GM19351 (cell line): Measurements from ENCODE around the gene LAMA5.
A peak's percentile ranks its signal among the peaks of the same experiment; 100 is the strongest.

Experiments used
- ATAC-seq: cut with Tn5 transposase; IDR thresholded peaks from one replicate; pipeline ENCODE4 v1.9.1; 2021; ENCODE audit warnings: mild to moderate bottlenecking, moderate library complexity; ENCODE audit not compliant: unreplicated experiment

LAMA5 gene

DNA sequence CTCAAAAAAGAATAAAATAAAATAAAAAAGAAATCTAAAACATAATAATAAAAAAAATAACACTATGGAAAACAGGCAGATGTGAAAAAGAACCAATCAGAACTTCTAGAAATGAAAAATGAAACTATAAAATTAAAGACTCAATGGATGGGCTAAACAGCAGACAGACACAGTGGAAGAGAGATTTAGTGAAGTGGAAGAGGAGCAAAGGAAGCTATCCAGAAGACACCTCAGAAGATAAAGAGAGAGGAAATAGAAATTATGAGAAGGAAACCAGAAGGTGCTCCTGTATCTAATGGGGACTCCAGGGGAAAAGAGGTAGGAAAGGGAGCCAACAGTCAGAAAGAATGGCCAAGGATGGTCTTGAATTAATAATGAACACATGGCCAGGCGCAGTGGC is 18.5 kb downstream of the LAMA5 start:
- ATAC-seq: no peak

DNA sequence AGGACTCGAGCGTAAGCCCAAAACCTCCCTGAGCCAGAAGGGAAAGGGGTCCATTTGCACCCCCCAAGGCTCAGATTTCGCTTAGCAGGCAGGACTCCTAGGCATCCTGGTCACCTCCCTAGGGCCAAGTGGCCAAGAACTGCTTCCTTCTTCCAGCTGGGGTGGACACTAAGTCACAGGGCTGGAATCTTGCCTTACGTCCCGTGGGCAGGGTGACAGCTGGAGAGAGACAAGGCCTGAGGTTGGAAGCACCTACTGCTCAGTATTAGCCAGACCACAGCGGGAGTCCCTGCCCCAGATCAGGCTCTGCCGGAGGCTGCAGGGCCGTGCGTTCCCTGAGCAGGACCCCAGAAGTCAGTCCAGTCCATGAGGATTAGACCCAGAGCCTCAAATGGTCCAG is 19.7 kb downstream of the LAMA5 start:
- ATAC-seq: no peak

DNA sequence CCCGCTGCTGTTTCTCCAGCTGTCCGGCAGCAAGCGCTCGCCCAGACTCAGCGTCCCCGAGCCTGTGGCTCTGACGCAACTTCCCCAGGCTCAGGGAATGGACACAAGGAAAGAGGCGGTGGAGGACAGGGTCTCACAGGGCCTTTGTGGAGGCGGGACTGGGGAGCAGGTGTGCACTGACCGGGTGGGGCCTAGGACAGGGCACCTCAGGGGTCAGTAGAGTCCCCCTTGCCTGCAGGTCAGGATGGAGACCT is 20.0 kb downstream of the LAMA5 start:
- ATAC-seq: no peak

DNA sequence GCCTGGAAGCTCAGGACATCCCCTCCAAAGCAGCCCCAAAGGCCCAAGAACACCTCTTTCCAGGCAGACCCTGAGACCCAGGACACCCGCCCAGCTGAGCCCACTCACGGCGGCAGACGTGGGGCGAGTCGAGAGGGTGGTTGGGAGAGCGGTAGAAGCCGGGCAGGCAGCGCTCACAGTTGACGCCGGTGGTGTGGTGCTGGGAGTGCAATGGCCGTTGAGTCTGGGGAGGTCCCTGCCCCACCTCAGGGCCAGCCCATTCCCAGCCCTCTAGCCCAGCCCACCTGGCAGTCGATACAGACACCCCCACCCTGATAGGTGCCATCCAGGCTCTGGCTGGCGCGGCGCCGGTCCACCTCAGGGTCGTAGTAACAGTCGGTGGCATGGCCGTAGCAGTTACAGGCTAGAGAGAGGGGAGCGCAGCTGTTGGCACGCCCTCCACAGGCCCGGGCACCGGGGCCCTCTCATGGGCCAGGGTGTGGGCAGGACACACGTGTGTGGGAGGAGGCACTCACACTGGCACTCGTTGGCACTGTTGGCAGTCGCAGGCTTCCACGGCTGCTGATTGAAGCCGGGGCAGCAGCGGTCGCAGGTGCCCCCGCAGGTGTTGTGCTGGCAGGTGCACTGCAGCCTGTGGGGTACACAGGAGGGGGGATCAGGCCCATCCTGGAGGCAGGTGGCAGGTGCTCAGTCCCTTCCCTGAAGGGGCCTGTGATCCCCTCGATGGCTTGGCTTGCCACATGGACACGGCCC is 20.5 kb downstream of the LAMA5 start:
- no peak for ATAC-seq

DNA sequence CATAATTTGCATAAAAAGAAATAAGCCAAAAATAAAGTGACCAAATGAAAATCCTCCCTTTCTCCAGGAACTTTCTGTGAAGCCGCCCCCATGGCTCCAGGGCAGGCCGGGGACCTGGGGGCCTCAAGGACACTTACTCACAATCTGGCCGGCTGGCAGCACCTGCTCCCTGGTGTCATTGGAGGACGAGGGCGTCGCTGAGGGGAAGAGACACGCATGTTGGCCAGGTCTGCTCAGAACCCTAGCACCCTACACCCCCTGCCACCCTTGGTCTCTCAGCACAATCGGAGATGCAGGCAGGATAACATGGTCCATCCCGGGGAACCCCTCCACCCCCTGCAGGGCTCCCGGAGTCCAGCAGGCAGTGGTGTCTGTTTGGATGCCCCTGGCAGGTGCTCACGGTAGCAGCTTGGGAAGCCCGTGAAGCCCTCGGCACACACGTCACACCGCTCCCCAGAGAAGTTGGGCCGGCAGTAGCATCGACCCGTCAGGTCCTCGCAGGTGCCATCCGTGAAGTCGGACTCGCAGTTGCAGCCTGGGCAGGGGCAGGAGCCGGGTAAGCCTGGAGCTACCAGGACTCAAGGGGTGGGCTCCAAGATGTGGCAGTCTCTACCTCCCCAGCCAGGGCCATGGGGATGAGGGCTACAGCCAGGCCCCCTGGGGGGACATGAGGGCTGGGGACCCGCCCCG is 21.3 kb downstream of the LAMA5 start:
- ATAC-seq: no peak

DNA sequence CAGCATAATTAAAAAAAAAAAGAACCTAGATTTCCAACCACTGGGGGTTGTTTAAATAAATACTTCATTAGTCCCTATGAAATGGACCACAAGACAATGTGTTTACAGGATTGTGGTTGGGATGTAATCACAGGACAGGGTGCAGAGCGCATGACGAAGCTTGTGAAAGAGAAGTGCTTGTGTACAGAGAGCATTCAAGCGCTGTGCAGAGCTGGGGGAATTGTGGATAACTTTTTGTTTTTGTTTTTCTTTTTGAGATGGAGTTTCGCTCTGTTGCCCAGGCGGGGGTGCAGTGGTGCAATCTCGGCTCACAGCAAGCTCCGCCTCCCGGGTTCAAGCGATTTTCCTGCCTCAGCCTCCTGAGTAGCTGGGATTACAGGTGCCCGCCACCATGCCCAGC is 22.3 kb downstream of the LAMA5 start:
- no peak for ATAC-seq

DNA sequence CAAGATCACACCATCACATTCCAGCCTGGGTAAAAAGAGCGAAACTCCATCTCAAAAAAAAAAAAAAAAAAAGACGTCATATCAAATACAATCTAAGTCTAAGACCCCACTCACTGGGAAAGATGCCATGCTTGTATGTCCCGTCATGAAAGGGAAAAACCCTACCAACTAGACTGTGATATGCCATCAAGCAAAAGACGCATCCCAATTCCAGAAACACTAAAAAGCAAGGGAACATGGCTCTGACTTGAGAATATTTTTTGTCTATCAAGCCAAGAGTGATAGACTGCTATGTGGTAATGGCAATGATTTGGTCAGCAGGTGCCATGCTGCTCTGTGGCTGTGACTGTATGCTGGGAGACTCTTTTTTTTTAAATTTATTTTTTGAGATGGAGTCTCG is 23.0 kb downstream of the LAMA5 start:
- no peak for ATAC-seq

DNA sequence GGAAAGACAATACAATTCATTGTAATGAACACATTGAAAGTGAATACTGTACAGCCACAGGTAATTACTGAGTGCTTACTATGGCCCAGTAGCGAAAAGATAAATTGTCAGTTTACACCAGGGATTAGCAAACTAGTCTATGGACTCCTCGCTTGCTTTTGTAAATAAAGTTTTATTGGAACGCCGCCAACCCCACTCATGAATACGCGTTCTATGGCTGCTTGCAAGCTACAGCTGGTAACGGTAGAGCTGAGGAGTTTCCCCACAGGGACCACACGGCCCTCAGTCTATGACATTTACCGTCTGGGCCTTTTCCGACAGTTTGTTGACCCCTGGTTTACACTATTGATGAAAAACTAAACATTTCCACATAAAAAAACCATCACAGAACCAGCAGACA is 24.2 kb downstream of the LAMA5 start:
- ATAC-seq: no peak

DNA sequence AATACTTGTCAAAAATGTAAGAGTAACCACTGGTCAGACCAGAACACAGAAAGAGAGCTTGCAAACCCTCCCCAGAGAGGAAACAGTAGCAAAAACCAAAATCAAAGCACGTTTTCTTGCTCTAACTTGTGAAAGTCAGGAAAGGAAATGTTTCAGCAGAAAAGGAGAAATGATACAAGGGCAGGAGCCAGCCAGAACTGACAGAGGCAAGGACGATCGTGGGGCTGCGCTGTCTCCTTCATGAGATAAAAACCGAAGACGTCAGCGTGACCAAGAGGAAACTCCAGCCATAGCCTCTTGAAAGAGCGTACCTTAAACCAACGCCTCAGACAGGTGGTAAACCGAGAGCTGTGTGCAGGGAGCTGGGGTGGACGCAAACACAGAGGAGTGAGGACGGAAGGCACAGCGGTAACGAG is 27.5 kb downstream of the LAMA5 start:
- peak; percentile 79 for ATAC-seq

DNA sequence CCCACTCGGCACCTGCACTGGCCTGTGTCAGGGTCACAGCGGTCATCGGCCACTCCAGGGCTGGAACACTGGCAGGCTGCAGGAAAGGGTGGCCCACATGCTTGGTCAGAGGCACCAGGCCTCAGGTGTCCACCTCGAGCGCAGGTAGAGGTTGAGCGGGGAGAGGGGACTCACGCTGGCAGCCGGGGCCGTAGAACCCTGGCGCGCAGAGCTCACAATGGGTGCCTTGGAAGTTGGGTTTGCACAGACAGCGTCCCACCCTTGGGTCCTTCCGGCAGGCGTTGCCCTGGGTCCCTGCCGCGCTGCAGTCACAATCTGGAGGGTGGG is 28.9 kb downstream of the LAMA5 start:
- no peak for ATAC-seq

DNA sequence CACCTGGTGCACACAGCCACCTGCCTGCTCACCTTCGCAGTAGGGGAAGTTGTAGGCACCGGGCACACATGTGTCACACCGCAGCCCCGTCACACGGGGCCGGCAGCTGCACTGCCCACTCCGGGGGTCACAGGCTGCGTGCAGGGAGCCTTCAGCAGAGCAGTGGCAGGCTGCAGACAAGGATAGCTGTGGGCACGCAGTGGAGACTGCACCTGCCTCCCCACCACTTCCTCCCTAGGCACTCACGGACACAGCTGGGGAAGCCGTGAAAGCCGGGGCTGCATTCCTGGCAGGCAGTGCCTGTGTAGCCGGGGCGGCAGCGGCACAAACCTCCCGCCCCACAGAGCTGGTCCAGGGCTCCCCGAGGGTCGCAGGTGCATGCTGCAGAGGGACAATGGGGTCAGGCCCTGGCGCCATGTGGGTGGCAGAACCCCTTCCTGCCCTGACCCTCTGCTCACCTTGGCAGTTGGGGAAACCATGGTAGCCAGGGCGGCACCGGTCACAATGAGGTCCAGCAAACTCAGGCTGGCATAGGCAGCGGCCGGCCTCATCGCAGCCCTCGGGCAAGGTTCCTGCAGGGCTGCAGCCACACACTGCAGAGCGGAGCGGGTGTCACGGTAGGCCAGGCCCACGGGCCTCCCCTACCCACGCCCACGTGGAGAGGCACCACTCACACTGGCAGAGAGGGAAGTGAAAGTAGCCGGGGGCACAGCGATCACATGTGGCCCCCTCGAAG is 29.4 kb downstream of the LAMA5 start:
- ATAC-seq: peak; percentile 41

DNA sequence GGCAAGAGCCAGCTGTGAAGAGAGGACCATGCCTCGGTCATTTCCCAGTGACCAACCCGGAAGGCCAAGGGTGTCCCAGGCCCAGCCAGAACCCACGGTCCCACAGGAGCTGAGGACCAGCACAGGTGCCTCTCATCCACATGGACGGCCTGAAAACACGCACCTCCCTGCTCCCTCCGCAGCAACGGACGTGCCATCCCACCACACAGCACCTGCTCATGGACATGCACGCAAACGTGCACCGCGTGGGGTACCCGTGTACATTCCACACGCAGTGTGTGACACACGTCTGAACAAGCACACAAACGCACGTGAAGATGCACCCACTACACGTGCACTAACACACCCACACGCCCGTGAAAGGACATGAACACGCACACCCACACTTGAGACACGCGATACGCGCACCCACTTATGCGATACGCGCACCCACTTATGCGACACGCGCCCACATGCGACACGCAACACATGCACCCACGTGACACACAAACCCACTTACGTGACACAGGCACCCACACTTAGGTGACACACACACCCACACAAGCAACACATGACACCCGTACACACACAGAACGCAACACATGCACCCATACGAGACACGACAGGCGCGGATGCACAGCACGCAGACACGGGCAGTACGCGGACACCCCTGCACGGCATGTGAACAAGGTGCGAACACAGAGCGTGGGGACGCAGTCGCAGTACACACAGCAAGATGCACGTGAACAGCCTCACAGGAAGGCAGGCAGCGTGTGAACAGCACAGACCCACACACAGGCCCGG is 30.1 kb downstream of the LAMA5 start:
- ATAC-seq: no peak

DNA sequence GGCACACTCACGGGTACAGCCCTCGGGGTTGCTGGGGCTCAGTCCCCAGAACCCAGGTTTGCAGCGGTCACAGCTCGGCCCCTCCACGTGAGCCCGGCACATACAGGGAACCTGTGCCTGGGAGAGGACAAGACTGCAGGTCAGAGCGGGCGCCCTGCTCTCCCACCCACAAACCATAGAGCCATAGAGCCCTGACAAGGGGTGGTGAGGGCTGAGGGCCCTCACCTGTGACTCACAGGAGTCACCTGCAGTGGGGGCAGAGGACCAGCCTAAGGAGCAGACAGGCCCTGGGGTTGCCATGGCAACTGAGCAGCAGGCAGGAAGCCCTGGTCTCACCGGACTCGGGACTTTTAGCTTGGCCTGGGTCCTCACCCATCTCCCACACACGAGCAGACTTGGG is 30.8 kb downstream of the LAMA5 start:
- ATAC-seq: no peak

DNA sequence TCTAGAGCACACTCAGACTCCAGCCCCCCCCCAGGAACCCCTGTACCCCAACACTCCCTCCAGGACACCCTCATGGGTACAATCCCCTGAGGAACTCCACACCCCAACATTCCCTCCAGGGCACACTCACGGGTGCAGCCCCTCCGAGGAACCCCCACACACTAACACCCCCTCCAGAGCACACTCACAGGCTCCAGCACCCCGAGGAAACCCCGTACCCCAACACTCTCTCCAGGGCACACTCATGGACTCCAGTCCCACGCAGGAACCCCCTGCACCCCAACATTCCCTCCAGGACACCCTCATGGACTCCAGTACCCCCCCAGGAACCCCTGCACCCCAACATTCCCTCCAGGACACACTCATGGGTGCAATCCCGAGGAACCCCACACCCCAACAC is 31.6 kb downstream of the LAMA5 start:
- no peak for ATAC-seq

DNA sequence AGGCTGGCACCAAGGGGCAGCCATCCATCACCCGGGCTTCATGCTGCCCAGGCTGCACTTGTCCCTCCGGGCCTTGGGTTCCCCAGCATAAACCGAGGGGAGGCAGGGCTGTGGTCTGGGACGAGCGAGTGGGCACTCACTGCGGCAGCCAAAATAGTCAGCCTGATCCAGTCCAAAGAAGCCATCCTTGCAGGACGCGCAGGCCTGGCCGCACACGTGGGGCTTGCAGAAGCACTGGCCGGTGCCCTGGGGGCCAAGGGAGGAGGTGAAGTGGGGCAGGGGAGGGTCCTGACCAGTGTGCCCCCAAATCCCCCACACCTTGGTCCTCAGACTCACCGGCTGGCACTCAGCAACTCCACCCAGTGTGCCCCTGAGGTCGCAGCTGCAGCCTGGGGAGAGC is 32.2 kb downstream of the LAMA5 start:
- no peak for ATAC-seq

DNA sequence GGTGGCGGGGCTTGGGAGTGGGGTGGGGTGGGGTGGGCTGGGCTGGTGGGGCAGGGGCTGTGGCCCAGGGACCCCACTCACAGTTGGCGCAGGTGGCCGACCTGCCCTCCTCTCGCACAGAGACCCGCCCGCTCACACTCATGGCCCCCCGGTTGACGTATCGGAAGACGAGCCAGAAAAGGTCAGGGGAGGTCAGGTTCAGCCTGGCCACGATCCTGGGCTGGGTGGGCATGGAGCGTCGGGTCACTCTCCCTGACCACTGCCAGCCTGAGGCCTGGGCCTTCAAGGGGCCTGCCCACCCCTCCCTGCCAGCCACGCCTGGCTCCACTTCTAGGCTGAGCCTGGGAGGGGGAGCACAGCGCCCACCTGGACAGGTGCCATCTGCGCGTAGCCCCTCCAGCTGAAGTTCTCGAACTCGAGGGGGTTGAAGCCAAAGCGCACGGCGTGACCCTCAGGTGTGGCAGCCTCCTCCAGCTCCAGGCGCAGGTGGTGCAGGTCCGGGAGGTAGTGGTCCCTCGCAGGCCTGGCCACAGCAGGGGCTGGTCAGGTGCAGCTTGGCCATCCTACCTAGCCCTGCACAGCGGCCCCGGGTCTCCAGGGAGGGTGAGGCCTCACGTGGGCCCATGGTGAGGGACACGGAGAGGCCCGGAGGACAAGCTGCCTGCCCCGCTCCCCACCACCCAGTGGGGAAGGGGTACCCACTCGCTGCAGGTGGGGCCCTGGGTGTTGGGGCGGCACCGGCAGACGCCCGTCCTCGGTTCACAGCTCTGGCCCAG is 33.1 kb downstream of the LAMA5 start:
- no peak for ATAC-seq

DNA sequence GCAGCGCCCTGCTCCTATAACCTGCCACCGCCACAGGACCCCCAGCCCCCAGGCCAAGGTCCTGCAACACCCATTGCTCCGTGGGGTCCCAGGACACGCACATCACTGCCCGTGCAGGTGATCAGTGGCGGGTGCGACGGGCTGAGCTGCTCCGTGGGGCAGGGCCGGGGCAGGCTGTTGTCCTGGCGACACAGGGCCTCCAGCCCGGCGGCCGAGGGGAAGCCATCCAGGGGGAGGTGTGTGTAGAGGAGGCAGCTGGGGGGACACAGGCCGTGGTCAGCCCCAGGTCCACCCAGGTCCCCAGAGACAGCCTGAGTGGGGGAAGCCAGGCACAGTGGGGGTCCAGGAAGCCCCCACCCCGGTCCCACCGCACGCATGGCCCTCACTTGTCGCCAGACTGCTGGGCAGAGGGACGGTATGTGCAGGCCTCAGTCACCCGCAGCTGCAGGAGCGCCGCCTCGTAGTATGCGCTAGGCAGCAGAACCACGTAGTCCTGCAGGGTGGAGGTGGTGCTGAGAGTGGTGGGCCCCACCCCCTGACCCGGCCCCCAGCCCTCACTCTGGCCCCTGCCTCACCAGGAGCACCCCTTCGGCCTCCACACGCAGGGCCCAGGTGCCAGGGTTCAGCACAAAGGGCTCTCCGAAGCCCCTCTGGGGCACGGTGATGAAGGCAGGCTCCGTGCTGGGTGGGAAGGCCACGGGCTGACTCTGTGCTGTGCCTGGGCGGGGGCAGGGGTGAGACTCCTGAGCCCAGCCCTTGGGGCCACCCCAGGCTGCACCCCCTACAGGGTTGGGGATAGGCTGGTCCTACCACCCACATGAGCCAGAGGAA is 33.9 kb downstream of the LAMA5 start:
- no peak for ATAC-seq

DNA sequence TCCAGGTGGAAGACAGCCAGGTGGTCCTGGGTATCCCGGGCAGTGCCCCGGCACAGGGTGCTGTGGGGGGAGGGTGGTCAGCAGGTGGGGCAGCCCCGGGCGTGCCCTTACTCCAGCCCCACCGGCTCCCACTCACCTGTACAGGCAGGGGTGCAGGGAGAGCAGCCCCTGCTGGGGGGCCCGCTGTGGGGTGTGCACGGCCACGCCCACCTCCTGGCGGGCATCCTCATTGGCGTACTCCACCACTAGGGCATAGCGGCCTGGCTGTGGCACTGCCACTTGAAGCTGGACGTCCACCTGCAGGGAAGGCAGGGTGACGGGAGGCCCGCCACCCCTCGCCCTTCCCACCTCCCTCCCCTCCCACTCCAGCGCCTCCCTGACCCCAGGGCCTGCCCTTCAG is 34.7 kb downstream of the LAMA5 start:
- ATAC-seq: no peak

DNA sequence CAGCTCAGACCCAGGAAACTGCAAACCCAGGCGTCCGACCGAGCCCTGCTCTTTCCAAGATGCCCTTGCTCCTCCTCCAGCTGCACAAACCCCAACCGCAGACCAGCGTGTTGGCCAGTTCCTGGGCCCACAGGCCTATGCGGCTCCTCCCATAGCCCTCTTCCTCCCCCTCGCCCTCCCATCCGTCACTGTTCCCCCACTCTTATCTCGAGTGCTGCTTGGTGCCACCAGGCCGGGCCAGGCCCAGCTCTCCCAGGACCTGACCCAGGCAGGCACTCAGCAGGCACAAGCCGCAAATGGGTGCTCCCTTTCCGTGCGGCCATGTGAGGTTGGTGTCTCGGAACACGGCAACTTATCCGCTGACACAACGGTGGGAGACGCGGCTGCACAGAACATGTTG is 35.8 kb downstream of the LAMA5 start:
- ATAC-seq: no peak
